SK-N-SH (cell line): ENCODE measurements around the gene MCC. TPM values are rescaled to one million over a fixed set of nuclear protein-coding genes. Genes with fewer than 3 reads are reported as not detected.

ENCODE experiments used
- CTCF ChIA-PET: fragments of 300-600, 350-600 bp; formaldehyde crosslinking; extraction: SDS; loops from one replicate; lab custom pipeline; 2021; lab: Yijun Ruan, JAX
- POLR2A ChIA-PET: fragments of 350-600 bp; sonication (Branson Sonifier 250); formaldehyde crosslinking; extraction: SDS; loops from one replicate; lab custom pipeline; 2020; ENCODE audit warnings: antibody characterized with exemption, inconsistent platforms; lab: Yijun Ruan, JAX
- DNase-seq: peaks from one replicate; pipeline ENCODE4 v3.0.0; 2012
- H2AFZ ChIP-seq: fragments of 200-600 bp; sonication (generic); 2 replicates; pipeline ENCODE4 v1.8.1; 2016; ENCODE audit warnings: antibody characterized with exemption, mild to moderate bottlenecking, low read depth
- H3F3A ChIP-seq: fragments of 200-600 bp; sonication (generic); replicated peaks from 2 replicates; pipeline ENCODE3; 2016; ENCODE audit warnings: antibody characterized with exemption, mild to moderate bottlenecking; ENCODE audit not compliant: insufficient read depth
- H3K27ac ChIP-seq, 2 experiments: fragments of 200-500 bp in 1 of 2; fragments of 200-600 bp in 1 of 2; sonication (Bioruptor generic) in 1 of 2; sonication (generic), shearing (Covaris generic) in 1 of 2; 2 replicates each; pipeline versions ENCODE4 v1.5.1 to v1.6.1; 2014 to 2016; ENCODE audit warnings: low read depth in 2 of 2, inconsistent platforms in 1 of 2, low read length in 1 of 2, mild to moderate bottlenecking in 1 of 2, mixed read lengths in 1 of 2
- H3K27me3 ChIP-seq: fragments of 200-600 bp; sonication (generic), shearing (Covaris generic); 2 replicates; pipeline ENCODE4 v1.6.1; 2016; ENCODE audit warnings: mixed run types; ENCODE audit not compliant: insufficient read depth
- H3K36me3 ChIP-seq, 2 experiments: fragments of 200-500 bp in 1 of 2; fragments of 200-600 bp in 1 of 2; sonication (Bioruptor generic) in 1 of 2; sonication (generic) in 1 of 2; replicated peaks in 1 of 2; 2 replicates each; pipeline versions ENCODE3 to v1.5.1; 2014 to 2016; ENCODE audit warnings: low read length in 1 of 2, mild to moderate bottlenecking in 1 of 2; ENCODE audit not compliant: insufficient read depth in 2 of 2, control insufficient read depth in 1 of 2
- H3K4me1 ChIP-seq, 2 experiments: fragments of 200-500 bp in 1 of 2; fragments of 200-600 bp in 1 of 2; sonication (Bioruptor generic) in 1 of 2; sonication (generic), shearing (Covaris generic) in 1 of 2; 2 replicates each; pipeline versions ENCODE4 v1.5.1 to v1.6.1; 2014 to 2016; ENCODE audit warnings: low read depth in 1 of 2, low read length in 1 of 2, mixed run types in 1 of 2; ENCODE audit not compliant: insufficient read depth in 2 of 2, control insufficient read depth in 1 of 2
- H3K4me2 ChIP-seq: fragments of 200-600 bp; sonication (generic), shearing (Covaris generic); 2 replicates; pipeline ENCODE4 v1.6.1; 2017; ENCODE audit warnings: mixed run types
- H3K4me3 ChIP-seq, 2 experiments: fragments of 200-500 bp in 1 of 2; fragments of 200-600 bp in 1 of 2; sonication (Bioruptor generic) in 1 of 2; sonication (generic), shearing (Covaris generic) in 1 of 2; 2 replicates each; pipeline versions ENCODE4 v1.5.1 to v1.8.1; 2014 to 2016; ENCODE audit warnings: low read depth in 2 of 2, inconsistent platforms in 1 of 2, low read length in 1 of 2, mild to moderate bottlenecking in 1 of 2, mixed read lengths in 1 of 2, moderate library complexity in 1 of 2
- H3K79me2 ChIP-seq: fragments of 200-600 bp; sonication (generic); 2 replicates; pipeline ENCODE4 v1.8.1; 2017; ENCODE audit warnings: mild to moderate bottlenecking; ENCODE audit not compliant: insufficient read depth
- H3K9ac ChIP-seq: fragments of 200-600 bp; sonication (generic); 2 replicates; pipeline ENCODE4 v1.6.1; 2017; ENCODE audit warnings: mixed run types
- H3K9me2 ChIP-seq: fragments of 200-600 bp; sonication (generic); 2 replicates; pipeline ENCODE4 v1.6.1; 2017; ENCODE audit warnings: mixed run types
- H3K9me3 ChIP-seq: fragments of 200-600 bp; sonication (generic); 2 replicates; pipeline ENCODE4 v1.6.1; 2017; ENCODE audit warnings: mixed run types, mild to moderate bottlenecking, moderate library complexity
- H4K20me1 ChIP-seq: fragments of 200-600 bp; sonication (generic); 2 replicates; pipeline ENCODE4 v1.6.1; 2017; ENCODE audit warnings: mild to moderate bottlenecking, mixed run types; ENCODE audit not compliant: insufficient read depth
- CHD2 ChIP-seq: fragments of 150-350 bp; IDR thresholded peaks from 2 replicates; pipeline ENCODE4 v1.6.1; 2018; ENCODE audit warnings: low read length; ENCODE audit not compliant: partially characterized antibody
- EP300 ChIP-seq, 2 experiments: IDR thresholded peaks; 2 replicates each; pipeline versions ENCODE4 v1.4.0 to v1.6.1; 2012; ENCODE audit warnings: borderline replicate concordance in 1 of 2, low read depth in 1 of 2, low read length in 1 of 2
- EZH2phosphoT487 ChIP-seq: fragments of 200-600 bp; sonication (generic); IDR thresholded peaks from 2 replicates; pipeline ENCODE4 v1.6.1; 2017; ENCODE audit warnings: low read depth, mixed run types, mild to moderate bottlenecking, antibody characterized with exemption, moderate library complexity, borderline replicate concordance
- GABPA ChIP-seq: IDR thresholded peaks from 2 replicates; pipeline ENCODE4 v1.4.0; 2012; ENCODE audit warnings: low read depth, mild to moderate bottlenecking
- MXI1 ChIP-seq: IDR thresholded peaks from 2 replicates; pipeline ENCODE4 v1.6.1; 2012; ENCODE audit warnings: mild to moderate bottlenecking, low read depth, low read length, improper control_type of control experiment
- POLR2AphosphoS5 ChIP-seq: IDR thresholded peaks from 2 replicates; pipeline ENCODE4 v1.6.1; 2012; ENCODE audit warnings: low read depth, low read length
- RCOR1 ChIP-seq: fragments of 150-350 bp; IDR thresholded peaks from 2 replicates; pipeline ENCODE4 v1.6.1; 2017; ENCODE audit warnings: antibody characterized with exemption, low read length
- RFX5 ChIP-seq: IDR thresholded peaks from 2 replicates; pipeline ENCODE4 v1.6.1; 2012; ENCODE audit warnings: mild to moderate bottlenecking, improper control_type of control experiment, low read length
- SIN3A ChIP-seq: IDR thresholded peaks from 2 replicates; pipeline ENCODE4 v1.6.1; 2012; ENCODE audit warnings: low read depth, mild to moderate bottlenecking, low read length, moderate library complexity, borderline replicate concordance
- SMC3 ChIP-seq: IDR thresholded peaks from 2 replicates; pipeline ENCODE4 v1.6.1; 2012; ENCODE audit warnings: low read depth, low read length, improper control_type of control experiment
- TCF12 ChIP-seq: IDR thresholded peaks from 2 replicates; pipeline ENCODE4 v1.4.0; 2012
- YY1 ChIP-seq: IDR thresholded peaks from 2 replicates; pipeline ENCODE4 v1.4.0; 2012; ENCODE audit warnings: low read depth, mild to moderate bottlenecking
- WGBS: methylation state at CpG from one replicate; pipeline ENCODE4 v1.1.6; 2017; ENCODE audit warnings: low lambda C conversion rate; 5-methylcytosine and 5-hydroxymethylcytosine counted together
- polyA plus RNA-seq, 3 experiments: library from polyadenylated mRNA; depleted of rRNA; stranded (reverse); fragments of >200 nt; gene quantifications; 2 replicates each; pipeline ENCODE4 v1.2.3, GENCODE V29; 2012
- TF ChIP-seq, protein P1 (sequence below): fragments of 200-600 bp; sonication (generic); IDR thresholded peaks from 2 replicates; pipeline ENCODE4 v1.6.1; 2017; ENCODE audit warnings: antibody characterized with exemption, mild to moderate bottlenecking, moderate library complexity
- TF ChIP-seq, protein P2 (sequence below): IDR thresholded peaks from 2 replicates; pipeline ENCODE4; 2012
- TF ChIP-seq, protein P3 (sequence below): IDR thresholded peaks from 2 replicates; pipeline ENCODE4 v1.6.1; 2012; ENCODE audit warnings: mild to moderate bottlenecking, low read depth, low read length, moderate library complexity
- TF ChIP-seq, protein P4 (sequence below): fragments of 150-350 bp; IDR thresholded peaks from 2 replicates; pipeline ENCODE4 v1.6.1; 2016; ENCODE audit warnings: mild to moderate bottlenecking, low read depth, low read length

MCC gene
- polyA plus RNA-seq, 1 of the 3 experiments (the other 2 are of a cell fraction), result 3.6 TPM

DNA sequence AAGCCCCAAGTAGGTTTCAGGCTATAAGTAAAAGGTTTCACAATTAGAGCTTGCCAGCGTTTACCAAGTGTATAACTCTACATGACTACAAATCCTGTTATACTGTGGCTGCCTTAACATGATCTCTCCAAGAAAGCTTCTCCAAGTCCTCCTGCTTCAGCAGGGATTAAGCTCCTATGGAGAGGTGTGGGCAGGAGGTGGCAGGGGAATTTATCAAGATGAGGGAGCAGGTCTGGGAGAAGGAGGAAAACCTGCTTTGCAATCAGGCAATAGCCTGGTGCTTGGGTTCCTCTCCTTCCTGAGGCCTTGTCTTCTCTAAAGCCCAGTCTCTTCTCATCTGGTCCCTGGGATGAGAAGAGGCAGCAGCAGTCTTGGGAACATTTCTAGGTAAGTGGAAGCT lies 188.7 kb downstream of the MCC start:
- no peak overlapping the region for H3K4me2 ChIP-seq
- H2AFZ ChIP-seq, result no peak overlapping the region
- no peaks in the 10 kb centered on the region for H3F3A ChIP-seq
- no peak for DNase-seq
- TF ChIP-seq SMC3 (no peak), RCOR1 (no peak), TCF12 (no peak), GABPA (no peak), YY1 (no peak), CHD2 (no peak), MXI1 (no peak), POLR2AphosphoS5 (no peak), SIN3A (no peak), RFX5 (no peak), EP300 (IDR thresholded peaks at IDR 0.05; ENCODE audit: borderline replicate concordance in 1 of 2, low read depth in 1 of 2, low read length in 1 of 2) (no peak), EZH2phosphoT487 (no peak)
- TF ChIP-seq, protein P1, sequence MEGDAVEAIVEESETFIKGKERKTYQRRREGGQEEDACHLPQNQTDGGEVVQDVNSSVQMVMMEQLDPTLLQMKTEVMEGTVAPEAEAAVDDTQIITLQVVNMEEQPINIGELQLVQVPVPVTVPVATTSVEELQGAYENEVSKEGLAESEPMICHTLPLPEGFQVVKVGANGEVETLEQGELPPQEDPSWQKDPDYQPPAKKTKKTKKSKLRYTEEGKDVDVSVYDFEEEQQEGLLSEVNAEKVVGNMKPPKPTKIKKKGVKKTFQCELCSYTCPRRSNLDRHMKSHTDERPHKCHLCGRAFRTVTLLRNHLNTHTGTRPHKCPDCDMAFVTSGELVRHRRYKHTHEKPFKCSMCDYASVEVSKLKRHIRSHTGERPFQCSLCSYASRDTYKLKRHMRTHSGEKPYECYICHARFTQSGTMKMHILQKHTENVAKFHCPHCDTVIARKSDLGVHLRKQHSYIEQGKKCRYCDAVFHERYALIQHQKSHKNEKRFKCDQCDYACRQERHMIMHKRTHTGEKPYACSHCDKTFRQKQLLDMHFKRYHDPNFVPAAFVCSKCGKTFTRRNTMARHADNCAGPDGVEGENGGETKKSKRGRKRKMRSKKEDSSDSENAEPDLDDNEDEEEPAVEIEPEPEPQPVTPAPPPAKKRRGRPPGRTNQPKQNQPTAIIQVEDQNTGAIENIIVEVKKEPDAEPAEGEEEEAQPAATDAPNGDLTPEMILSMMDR, result no peak
- TF ChIP-seq, protein P2, sequence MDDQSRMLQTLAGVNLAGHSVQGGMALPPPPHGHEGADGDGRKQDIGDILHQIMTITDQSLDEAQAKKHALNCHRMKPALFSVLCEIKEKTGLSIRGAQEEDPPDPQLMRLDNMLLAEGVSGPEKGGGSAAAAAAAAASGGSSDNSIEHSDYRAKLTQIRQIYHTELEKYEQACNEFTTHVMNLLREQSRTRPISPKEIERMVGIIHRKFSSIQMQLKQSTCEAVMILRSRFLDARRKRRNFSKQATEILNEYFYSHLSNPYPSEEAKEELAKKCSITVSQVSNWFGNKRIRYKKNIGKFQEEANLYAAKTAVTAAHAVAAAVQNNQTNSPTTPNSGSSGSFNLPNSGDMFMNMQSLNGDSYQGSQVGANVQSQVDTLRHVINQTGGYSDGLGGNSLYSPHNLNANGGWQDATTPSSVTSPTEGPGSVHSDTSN, result no peak
- TF ChIP-seq, protein P3, sequence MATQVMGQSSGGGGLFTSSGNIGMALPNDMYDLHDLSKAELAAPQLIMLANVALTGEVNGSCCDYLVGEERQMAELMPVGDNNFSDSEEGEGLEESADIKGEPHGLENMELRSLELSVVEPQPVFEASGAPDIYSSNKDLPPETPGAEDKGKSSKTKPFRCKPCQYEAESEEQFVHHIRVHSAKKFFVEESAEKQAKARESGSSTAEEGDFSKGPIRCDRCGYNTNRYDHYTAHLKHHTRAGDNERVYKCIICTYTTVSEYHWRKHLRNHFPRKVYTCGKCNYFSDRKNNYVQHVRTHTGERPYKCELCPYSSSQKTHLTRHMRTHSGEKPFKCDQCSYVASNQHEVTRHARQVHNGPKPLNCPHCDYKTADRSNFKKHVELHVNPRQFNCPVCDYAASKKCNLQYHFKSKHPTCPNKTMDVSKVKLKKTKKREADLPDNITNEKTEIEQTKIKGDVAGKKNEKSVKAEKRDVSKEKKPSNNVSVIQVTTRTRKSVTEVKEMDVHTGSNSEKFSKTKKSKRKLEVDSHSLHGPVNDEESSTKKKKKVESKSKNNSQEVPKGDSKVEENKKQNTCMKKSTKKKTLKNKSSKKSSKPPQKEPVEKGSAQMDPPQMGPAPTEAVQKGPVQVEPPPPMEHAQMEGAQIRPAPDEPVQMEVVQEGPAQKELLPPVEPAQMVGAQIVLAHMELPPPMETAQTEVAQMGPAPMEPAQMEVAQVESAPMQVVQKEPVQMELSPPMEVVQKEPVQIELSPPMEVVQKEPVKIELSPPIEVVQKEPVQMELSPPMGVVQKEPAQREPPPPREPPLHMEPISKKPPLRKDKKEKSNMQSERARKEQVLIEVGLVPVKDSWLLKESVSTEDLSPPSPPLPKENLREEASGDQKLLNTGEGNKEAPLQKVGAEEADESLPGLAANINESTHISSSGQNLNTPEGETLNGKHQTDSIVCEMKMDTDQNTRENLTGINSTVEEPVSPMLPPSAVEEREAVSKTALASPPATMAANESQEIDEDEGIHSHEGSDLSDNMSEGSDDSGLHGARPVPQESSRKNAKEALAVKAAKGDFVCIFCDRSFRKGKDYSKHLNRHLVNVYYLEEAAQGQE, result no peak
- TF ChIP-seq, protein P4, sequence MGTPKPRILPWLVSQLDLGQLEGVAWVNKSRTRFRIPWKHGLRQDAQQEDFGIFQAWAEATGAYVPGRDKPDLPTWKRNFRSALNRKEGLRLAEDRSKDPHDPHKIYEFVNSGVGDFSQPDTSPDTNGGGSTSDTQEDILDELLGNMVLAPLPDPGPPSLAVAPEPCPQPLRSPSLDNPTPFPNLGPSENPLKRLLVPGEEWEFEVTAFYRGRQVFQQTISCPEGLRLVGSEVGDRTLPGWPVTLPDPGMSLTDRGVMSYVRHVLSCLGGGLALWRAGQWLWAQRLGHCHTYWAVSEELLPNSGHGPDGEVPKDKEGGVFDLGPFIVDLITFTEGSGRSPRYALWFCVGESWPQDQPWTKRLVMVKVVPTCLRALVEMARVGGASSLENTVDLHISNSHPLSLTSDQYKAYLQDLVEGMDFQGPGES, result no peak
- H4K20me1 ChIP-seq, result no peaks in the 10 kb centered on the region
- CTCF ChIA-PET, result interaction anchor here (1.7 kb wide), 1 partner anchor 37 kb away, joined by 8 read pairs; no protein-coding TSS in a partner anchor
- no peak overlapping the region for H3K9ac ChIP-seq
- H3K27me3 ChIP-seq, result peaks cover 5% of the 10 kb centered on the region; the same call in 1 of the 2 replicates
- H3K9me2 ChIP-seq, result no peaks in the 10 kb centered on the region
- 83% methylated on average over 1 of the region's 1 CpG for WGBS
- H3K27ac ChIP-seq, result no peak overlapping the region
- H3K4me3 ChIP-seq, result no peak overlapping the region
- POLR2A ChIA-PET, result interaction anchor here (0.6 kb wide), 1 partner anchor 214 kb away, joined by 3 read pairs; no protein-coding TSS in a partner anchor
- H3K9me3 ChIP-seq, result no peaks in the 10 kb centered on the region
- no peaks in the 10 kb centered on the region for H3K36me3 ChIP-seq
- no peaks in the 10 kb centered on the region for H3K79me2 ChIP-seq
- peaks cover 0 to 6% of the 10 kb centered on the region in 2 experiments; a peak in 1 of 4 replicates for H3K4me1 ChIP-seq
